Osteoblast (primary cell): ENCODE results near the gene CYP26B1. TPM values are rescaled to one million over a fixed set of nuclear protein-coding genes. Genes with fewer than 3 reads are reported as not detected.

Source experiments
- DNase-seq: peaks from one replicate; pipeline ENCODE4 v3.0.0; 2011; ENCODE audit warnings: low spot score, mixed read lengths; ENCODE audit not compliant: insufficient read length; ENCODE audit errors: missing footprints
- H2AFZ ChIP-seq: 2 replicates; pipeline ENCODE4 v1.6.0; 2011; ENCODE audit warnings: mild to moderate bottlenecking, low read length
- H3K27ac ChIP-seq: 2 replicates; pipeline ENCODE4 v1.5.1; 2011; ENCODE audit warnings: mild to moderate bottlenecking, low read depth, low read length, moderate library complexity
- H3K27me3 ChIP-seq: 2 replicates; pipeline ENCODE4 v1.6.0; 2012; ENCODE audit warnings: mild to moderate bottlenecking, control low read depth, inconsistent platforms, low read length, moderate library complexity; ENCODE audit not compliant: insufficient read depth
- H3K36me3 ChIP-seq: 2 replicates; pipeline ENCODE4 v1.5.1; 2011; ENCODE audit warnings: mild to moderate bottlenecking, low read length, control low read depth, moderate library complexity; ENCODE audit not compliant: insufficient read depth
- H3K4me1 ChIP-seq: 2 replicates; pipeline ENCODE4 v1.5.1; 2011; ENCODE audit warnings: mild to moderate bottlenecking, low read length, control low read depth, moderate library complexity; ENCODE audit not compliant: insufficient read depth
- H3K4me2 ChIP-seq: 2 replicates; pipeline ENCODE4 v1.6.0; 2011; ENCODE audit warnings: mild to moderate bottlenecking, low read length; ENCODE audit not compliant: insufficient read depth
- H3K4me3 ChIP-seq: fragments of 200-600 bp; sonication (generic); 3 replicates; pipeline ENCODE4 v1.5.1; 2012; ENCODE audit warnings: mild to moderate bottlenecking, low read length, inconsistent platforms; ENCODE audit not compliant: insufficient read depth
- H3K79me2 ChIP-seq: 2 replicates; pipeline ENCODE4 v1.6.0; 2012; ENCODE audit warnings: mild to moderate bottlenecking, low read length, control low read depth, inconsistent platforms; ENCODE audit not compliant: insufficient read depth
- H3K9me3 ChIP-seq: 2 replicates; pipeline ENCODE4 v1.5.1; 2011; ENCODE audit warnings: low read depth, low read length, control low read depth
- H4K20me1 ChIP-seq: 2 replicates; pipeline ENCODE4 v1.6.0; 2012; ENCODE audit warnings: mild to moderate bottlenecking, low read length, control low read depth; ENCODE audit not compliant: insufficient read depth
- total RNA-seq: library from RNA; depleted of rRNA; stranded (reverse); fragments of >200 nt; gene quantifications from 2 replicates; pipeline ENCODE4 v1.2.3, GENCODE V29; 2012
- TF ChIP-seq, protein P1 (sequence below): IDR thresholded peaks from 2 replicates; pipeline ENCODE4 v1.5.1; 2011; ENCODE audit warnings: mild to moderate bottlenecking, low read depth, low read length, moderate library complexity; ENCODE audit errors: extremely low read depth

Gene CYP26B1
- total RNA-seq, 1 donor, result under 0.01 TPM

DNA sequence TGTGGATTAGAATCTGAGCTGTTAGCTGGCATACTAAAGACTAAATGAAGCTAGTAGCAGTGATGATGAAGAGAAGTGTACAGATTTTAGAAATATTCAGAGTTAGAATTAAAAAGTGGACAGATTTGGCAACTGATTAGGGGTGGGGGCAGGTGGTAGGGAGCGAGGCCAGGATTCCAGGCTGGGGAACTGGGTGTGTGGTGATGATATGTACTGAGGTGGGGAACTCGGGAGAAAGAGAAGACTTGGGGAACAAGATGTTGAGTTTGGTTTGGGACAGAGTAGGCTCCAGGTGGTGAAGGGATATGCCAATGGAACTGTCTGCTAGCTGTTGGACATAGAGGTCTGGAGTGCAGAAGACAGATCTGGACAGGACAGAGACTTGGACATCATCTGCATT is 9.2 kb upstream of the CYP26B1 start:
- H3K4me1 ChIP-seq, result no peaks in the 10 kb centered on the region
- H3K9me3 ChIP-seq, result no peaks in the 10 kb centered on the region
- no peak overlapping the region for H3K4me3 ChIP-seq
- TF ChIP-seq, protein P1, sequence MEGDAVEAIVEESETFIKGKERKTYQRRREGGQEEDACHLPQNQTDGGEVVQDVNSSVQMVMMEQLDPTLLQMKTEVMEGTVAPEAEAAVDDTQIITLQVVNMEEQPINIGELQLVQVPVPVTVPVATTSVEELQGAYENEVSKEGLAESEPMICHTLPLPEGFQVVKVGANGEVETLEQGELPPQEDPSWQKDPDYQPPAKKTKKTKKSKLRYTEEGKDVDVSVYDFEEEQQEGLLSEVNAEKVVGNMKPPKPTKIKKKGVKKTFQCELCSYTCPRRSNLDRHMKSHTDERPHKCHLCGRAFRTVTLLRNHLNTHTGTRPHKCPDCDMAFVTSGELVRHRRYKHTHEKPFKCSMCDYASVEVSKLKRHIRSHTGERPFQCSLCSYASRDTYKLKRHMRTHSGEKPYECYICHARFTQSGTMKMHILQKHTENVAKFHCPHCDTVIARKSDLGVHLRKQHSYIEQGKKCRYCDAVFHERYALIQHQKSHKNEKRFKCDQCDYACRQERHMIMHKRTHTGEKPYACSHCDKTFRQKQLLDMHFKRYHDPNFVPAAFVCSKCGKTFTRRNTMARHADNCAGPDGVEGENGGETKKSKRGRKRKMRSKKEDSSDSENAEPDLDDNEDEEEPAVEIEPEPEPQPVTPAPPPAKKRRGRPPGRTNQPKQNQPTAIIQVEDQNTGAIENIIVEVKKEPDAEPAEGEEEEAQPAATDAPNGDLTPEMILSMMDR, result no peak
- no peak overlapping the region for H3K4me2 ChIP-seq
- no peaks in the 10 kb centered on the region for H3K36me3 ChIP-seq
- no peaks in the 10 kb centered on the region for H3K79me2 ChIP-seq
- H4K20me1 ChIP-seq, result no peaks in the 10 kb centered on the region
- H3K27ac ChIP-seq, result no peak overlapping the region
- peaks cover 52% of the 10 kb centered on the region for H3K27me3 ChIP-seq
- no peak for DNase-seq
- no peak overlapping the region for H2AFZ ChIP-seq

DNA sequence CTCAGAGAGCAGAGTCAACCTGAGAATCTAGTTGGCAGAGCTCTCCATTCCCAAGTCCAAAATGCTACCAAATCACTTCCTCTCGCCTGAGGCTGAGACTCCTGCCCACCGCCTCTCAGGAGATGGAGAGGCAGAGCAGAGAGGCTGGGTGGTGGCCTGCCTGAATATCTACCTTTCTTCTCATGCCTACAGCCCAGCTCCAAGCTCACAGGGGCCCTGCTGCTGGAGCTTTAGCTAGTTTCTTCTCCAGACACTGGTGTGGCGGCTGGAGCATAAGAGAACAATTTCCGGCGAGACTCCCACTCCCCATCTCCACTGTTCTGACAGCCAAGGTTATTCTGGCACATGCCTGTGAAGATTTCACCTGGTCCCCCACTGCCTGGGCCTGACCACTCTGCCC is 8.1 kb upstream of the CYP26B1 start:
- Histone ChIP-seq H3K4me3 (no peak overlapping the region), H3K9me3 (no peaks in the 10 kb centered on the region), H3K79me2 (no peaks in the 10 kb centered on the region), H3K4me1 (no peaks in the 10 kb centered on the region), H4K20me1 (no peaks in the 10 kb centered on the region), H3K27me3 (peaks cover 57% of the 10 kb centered on the region), H3K4me2 (no peak overlapping the region), H2AFZ (no peak overlapping the region), H3K27ac (no peak overlapping the region), H3K36me3 (no peaks in the 10 kb centered on the region)
- DNase-seq, result no peak
- TF ChIP-seq, protein P1, result no peak

DNA sequence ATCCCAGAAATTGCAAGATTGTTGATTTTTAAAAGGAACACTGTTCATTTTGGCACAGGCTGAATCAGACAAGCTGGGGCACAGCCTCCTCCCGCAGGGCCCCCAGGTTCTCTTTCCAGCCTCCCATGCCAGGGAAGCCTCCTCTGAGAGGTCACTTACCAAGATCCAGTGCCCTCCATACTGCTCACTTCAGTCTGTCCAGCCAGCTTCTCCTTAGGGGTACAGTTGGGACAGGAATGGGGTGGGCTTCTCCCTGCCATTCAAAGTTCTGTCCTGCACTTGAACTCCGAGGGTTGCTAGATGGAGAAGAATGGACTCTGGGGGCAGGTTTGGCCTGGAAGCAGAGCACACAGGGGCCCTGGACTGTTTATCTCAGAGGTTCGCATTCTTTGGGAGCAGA is 7.5 kb upstream of the CYP26B1 start:
- Histone ChIP-seq H3K4me2 (no peak overlapping the region), H2AFZ (no peak overlapping the region), H3K79me2 (no peaks in the 10 kb centered on the region), H3K36me3 (no peaks in the 10 kb centered on the region), H3K4me3 (no peak overlapping the region), H3K9me3 (no peaks in the 10 kb centered on the region), H3K4me1 (peaks cover 1% of the 10 kb centered on the region), H4K20me1 (no peaks in the 10 kb centered on the region), H3K27ac (no peak overlapping the region), H3K27me3 (peaks cover 61% of the 10 kb centered on the region)
- TF ChIP-seq, protein P1, result no peak
- DNase-seq, result peak; percentile 19

DNA sequence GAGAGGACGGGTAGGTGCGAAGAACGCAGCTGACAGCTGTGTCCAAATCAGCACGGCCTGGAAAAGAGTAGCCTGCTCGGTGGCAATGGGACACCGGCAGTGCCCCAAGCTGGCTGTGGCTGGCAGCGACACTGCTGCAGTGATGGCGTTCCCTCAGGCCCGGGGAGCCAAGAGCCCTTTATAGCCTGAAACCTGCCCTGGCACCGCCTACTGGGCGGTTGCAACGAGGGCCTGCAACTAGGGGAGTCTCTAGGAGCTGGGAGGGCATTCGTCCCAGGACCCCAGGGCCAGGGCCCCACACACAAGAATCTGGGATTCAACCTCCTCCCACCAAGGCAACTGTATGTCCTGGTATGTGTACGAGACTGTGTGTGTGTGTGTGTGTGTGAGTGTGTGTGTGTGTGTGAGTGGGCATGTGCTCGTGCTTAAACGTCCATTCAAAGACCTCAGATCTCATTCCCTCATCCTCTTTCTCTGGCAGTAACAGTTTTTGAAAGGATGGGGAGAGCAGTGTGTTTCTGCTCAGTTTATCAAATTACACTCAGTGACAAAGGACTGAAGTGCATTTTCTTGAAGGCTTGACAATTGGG is 6.8 kb upstream of the CYP26B1 start:
- H3K36me3 ChIP-seq, result no peaks in the 10 kb centered on the region
- no peaks in the 10 kb centered on the region for H4K20me1 ChIP-seq
- peaks cover 68% of the 10 kb centered on the region for H3K27me3 ChIP-seq
- H3K4me3 ChIP-seq, result no peak overlapping the region
- no peaks in the 10 kb centered on the region for H3K79me2 ChIP-seq
- H3K9me3 ChIP-seq, result no peaks in the 10 kb centered on the region
- TF ChIP-seq, protein P1, result no peak
- peak; percentile 50 for DNase-seq
- no peak overlapping the region for H3K27ac ChIP-seq
- H3K4me1 ChIP-seq, result peaks cover 6% of the 10 kb centered on the region
- no peak overlapping the region for H3K4me2 ChIP-seq
- H2AFZ ChIP-seq, result no peak overlapping the region
